HG02642 (cell line): ENCODE results near the gene MAP1LC3A.

Source experiments
- ATAC-seq: cut with Tn5 transposase; IDR thresholded peaks from one replicate; pipeline ENCODE4 v1.9.1; 2021; ENCODE audit warnings: mild to moderate bottlenecking; ENCODE audit not compliant: unreplicated experiment, poor library complexity

The MAP1LC3A gene

GRCh38 chr20:34528921-34529297 is 29.6 kb upstream of the MAP1LC3A start:
- no peak for ATAC-seq

GRCh38 chr20:34529742-34530141 is 28.8 kb upstream of the MAP1LC3A start:
- no peak for ATAC-seq

- ATAC-seq = no peak
Observed at GRCh38 chr20:34530342-34530741, 28.2 kb upstream of the MAP1LC3A start.

- ATAC-seq = no peak
Observed at GRCh38 chr20:34531608-34532265, 26.8 kb upstream of the MAP1LC3A start.

- no peak for ATAC-seq
Observed at GRCh38 chr20:34532320-34532719, 26.2 kb upstream of the MAP1LC3A start.

- ATAC-seq = no peak
Observed at GRCh38 chr20:34532756-34533155, 25.8 kb upstream of the MAP1LC3A start.

DNA sequence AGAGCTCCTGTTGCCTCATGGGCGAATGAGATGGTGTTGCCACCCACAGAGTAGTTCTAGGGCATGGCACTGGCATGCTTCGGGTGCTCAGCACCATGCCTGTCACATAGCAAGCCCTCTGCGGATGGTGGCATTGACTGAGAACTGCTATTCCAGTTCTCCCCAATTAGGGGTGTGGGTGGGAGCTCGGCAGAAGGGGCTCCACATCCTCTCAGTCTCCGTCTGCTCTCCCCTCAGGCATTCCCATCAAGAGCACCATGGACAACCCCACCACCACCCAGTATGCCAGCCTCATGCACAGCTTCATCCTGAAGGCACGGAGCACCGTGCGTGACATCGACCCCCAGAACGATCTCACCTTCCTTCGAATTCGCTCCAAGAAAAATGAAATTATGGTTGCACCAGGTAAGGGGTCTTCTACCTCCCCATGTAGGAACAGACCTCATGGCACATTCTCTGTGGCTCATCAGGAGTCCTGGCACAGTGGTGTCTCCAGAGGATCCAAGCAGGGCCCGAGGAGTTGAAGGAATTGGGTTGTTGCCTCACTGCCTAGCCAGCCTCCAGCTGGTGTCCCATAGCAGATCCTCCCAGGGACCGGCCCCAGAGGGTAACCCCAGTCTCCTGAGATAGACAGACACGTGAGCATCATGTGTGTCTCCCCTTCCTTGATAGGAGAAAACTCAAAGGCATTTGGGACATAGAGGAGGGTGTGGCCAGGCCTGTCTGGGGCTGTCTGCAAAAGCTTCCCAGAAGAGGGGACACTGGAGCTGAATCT is 23.9 kb upstream of the MAP1LC3A start:
- no peak for ATAC-seq

DNA sequence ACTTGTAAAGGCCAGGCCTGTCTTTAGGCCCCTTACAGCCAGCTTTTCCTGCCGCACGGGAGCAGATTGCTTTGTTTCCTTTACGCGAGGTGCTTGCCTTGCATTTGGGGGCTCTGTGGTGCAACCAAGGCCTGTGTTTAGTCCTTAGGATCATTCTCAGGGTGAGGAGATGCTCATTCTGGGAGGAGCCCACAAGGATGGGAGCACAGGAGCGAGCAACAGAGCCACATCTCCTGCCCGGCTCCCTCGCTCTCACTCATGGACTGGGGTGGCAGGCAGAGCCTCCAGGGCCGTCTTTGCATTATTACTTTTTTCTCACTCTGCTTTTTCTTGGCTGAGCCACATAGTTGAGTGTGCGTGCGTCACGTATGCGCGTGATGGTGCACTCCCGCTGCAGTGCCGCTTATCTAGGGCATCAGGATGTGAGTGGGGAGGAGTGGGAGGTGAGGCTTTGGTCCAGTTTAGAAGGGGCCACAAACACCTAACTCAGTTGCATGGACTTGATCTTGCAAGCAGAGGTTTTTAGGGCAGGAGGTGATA is 23.1 kb upstream of the MAP1LC3A start:
- ATAC-seq = no peak

DNA sequence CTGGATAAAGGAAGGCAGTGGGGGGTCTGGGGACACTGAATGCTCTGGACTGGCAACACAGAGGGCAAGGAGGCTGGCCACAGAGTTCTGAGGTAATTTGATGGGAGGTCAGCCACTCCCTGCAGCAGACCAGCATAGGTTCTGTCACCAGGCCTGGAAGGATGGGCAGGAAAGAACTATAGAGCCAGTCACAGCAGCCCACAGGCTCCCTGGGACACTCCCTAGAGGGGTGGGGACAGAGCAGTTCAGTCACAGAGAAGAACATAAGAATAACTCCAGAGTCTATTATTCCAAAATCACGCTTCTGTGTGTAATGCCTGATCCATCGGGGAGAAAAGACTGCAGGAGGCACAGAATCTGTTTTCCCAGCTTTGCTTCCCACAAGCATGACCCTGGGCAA is 22.7 kb upstream of the MAP1LC3A start:
- ATAC-seq = no peak

GRCh38 chr20:34536798-34537394 is 21.6 kb upstream of the MAP1LC3A start:
- ATAC-seq = no peak

- ATAC-seq = no peak
Observed at GRCh38 chr20:34537651-34538050, 20.9 kb upstream of the MAP1LC3A start.

DNA sequence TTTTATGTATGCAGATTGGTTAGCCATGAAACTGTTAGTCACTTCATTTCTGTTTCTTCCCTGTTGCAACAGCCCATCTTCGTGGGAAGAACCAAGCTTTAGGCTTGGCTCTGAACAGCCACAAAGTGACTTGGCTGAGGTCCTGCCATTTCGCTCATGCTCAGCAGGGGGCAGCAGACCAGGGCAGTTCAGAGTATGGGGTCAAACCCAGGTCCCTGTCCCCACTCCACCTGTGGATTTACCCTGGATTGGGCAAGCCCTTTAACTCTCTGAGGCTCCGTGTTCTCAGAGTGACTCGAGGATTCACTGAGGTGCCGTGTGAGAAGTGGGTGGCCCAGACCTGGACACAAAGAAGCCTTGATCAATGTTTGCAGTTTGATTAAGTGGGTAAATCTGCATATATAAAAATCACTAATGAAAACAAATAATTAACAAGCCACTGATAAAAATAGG is 19.8 kb upstream of the MAP1LC3A start:
- no peak for ATAC-seq

- no peak for ATAC-seq
Observed at GRCh38 chr20:34539756-34540155, 18.8 kb upstream of the MAP1LC3A start.

- no peak for ATAC-seq
Observed at GRCh38 chr20:34540596-34541263, 17.8 kb upstream of the MAP1LC3A start.

GRCh38 chr20:34541264-34541901 is 17.1 kb upstream of the MAP1LC3A start:
- no peak for ATAC-seq

DNA sequence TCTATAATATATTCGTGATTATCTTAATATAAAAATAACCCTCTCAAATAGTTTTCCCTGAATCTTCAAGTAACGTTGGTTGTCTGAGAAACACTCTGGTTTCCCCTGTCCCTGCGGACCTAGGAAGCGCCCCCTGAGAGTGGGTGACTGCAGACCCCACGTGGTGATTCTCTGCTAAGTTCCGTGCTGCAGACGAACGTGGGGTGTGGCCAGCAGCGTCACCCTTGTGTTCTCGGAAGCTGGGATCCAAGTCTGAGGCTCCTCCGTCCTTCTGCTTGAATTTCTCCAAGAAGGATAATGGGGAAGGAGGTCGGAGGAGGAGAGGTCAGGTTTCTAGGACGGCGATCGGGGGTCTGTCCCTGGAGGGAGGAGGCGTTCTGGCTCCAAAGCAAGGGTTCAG is 16.6 kb upstream of the MAP1LC3A start:
- ATAC-seq = no peak

DNA sequence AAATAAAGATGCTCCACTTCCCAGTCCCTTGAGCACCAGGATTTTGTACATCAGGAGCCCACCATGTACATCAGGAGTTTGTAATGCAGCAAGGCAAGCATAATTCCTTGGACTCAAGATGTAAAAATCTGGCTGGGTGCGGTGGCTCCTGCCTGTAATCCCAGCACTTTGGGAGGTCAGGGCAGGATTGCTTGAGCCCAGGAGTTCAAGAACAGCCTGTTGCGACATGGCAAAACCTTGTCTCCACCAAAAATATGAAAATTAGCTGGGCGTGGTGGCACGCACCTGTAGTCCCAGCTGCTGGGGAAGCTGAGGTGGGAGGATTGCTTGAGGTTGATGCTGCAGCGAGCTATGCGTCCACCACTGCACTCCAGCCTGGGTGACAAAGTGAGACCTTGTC is 16.1 kb upstream of the MAP1LC3A start:
- no peak for ATAC-seq

GRCh38 chr20:34543463-34544056 is 15.0 kb upstream of the MAP1LC3A start:
- no peak for ATAC-seq

DNA sequence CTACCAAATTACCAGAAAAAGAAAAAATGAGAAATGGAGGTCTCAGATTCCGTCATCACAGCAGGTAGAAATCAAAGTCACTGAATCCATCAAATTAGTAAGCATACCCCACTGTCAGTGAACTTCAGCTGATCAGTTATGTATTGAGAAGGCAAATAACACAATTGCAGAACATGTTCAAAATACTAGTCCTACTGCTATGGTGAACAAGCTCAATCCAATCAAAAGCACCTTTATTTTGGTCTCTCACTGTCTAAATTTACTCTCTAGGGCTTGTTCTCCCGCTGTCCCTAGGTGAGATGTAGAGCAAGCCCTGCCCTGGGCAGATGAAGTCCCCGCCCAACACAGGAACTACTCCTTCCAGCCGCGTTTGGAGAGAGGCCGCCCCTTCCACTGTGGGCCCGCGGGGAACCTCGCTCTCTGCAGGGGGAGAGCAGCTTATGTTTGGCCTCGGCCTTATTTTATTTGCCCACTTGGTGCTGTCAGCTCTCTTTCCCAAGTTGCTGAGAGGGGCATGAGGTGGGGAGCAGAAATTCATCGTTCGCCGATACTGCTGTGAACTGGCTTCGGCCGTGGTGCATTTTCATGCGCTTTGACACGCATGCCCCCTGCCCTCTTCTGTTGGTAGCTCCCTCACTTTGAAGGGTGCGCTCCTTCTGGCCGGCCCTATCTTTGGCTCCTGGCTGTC is 14.3 kb upstream of the MAP1LC3A start:
- no peak for ATAC-seq
